ENCODE data around the gene SLC43A2.
"Not testable (repeated sequence)": the region's sequence is repeated elsewhere in the genome, so short reads cannot be mapped to it uniquely, and the experiment has no call there.

The SLC43A2 gene

DNA sequence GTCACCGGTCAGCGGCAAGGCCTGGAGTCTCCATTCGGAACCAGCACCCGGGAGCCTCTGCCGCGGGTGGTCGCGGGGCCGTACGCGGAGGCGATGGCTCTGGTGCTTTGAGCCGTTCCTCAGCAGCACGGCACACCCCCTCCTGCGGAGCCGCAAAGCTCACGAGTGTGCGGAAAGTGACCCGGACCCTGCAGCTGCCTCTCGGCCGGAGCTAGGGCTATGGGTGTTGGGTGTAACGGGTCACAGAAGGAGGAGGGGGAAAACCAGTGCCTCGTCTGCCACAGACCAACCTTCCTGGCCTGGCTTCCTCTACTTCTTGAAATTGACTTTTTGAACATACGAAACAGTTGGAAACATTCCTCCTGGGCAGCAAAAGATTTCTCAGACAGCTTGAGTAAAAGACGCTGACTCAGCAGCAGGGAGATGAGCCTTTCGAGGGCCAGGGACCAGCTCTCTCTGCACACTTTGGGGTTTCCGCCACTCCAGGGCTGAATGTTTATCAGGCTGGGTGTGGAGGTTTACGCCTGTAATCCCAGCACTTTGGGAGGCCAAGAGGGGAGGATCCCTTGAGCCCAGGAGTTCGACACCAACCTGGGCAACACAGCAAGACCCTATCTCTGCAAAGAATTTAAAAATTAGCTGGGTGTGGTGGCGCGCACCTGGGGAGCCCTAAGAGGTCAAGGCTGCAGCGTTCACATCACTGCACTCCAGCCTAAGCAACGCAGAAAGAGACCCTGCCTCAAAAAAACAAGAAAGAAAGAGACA, 39.6 kb downstream of the SLC43A2 start:
- DNase-seq = no peak

DNA sequence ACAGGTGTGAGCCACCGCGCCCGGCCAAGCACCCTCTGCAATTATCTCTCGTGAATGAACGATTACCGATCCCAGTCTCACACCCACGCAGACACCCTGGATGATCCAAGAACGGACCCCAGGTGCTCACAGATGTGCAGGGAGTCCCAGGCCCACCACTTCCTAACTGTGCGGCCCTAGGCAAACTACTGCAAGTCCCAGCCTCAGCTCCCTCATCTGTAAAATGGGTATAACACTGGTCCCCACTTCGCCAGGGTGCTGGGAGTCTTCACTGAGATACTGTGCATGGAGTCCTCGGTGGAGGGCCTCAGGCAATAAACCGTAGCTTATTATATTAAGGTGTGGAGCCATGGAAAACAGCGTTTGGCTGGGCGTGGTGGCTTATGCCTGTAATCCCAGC, 44.5 kb downstream of the SLC43A2 start:
- no peak for DNase-seq

DNA sequence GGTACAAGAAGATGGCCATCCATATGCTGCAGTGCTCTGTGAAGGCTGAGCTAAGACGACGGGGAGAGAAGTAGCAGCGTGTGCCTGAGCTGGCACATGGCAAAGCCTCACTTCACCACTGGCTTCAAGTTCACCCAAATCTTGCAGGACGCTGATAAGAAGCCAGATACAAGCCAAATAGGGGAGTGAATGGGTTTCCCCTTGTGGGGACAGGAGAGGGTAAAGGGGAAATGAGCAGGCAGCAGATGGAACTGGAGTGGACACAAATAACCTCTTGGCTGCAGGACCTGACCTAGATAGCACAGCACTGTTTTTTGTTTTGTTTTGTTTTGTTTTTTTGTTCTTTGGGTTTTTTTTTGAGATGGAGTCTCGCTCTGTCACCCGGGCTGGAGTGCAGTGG, 45.1 kb downstream of the SLC43A2 start:
- no peak for DNase-seq

DNA sequence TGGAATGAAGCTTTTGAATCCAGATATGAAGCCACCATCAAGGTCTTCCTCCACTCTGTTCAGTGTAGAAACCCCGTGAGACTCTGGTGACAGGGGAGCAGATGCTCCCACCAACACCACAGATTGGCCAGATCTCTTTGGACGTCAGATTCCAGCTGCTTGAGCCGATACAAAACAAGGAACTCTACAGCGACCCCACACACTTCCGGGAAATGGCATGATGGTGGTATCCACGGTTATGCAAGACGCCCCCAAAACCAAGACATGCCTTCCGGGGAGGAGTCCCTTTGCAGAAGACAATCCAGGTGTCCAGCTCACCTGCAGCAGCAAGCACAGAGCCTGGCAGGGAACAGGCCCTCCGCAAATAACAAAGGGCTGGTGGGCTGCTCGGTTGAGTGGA, 46.3 kb downstream of the SLC43A2 start:
- no peak for DNase-seq

DNA sequence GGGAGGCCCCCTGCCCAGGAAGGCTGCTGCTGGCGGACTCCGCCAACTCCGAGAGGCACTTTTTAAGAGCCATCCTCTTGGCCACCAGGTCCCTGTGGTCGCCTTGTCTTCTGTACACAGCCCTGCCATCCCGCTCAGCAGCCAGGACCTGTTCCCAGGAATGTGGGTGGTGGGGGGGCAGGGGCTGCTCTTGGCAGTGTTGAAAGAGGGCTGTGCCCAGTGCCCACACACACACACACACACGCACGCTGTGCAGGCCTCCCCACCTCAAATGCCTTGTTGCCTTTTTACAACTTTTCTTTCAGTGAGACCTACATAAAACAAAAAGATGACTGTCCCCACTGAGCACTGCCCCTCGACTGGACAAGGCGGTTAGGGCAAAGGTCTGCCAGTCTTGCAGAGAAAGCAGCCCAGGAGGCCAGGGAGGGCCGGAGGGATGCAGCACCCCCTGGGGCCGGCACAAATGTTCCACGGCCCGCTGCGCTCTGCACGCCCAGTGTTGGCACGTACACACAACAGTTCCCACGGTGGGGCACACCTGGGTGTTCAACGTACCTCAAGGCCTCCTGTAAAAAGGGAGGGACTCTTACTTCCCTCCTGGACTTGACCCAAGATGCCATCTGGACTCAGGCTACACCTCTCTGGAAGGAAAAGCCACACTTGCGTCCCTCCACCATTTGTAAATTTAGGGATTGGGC, 47.5 kb downstream of the SLC43A2 start:
- DNase-seq = no peak

DNA sequence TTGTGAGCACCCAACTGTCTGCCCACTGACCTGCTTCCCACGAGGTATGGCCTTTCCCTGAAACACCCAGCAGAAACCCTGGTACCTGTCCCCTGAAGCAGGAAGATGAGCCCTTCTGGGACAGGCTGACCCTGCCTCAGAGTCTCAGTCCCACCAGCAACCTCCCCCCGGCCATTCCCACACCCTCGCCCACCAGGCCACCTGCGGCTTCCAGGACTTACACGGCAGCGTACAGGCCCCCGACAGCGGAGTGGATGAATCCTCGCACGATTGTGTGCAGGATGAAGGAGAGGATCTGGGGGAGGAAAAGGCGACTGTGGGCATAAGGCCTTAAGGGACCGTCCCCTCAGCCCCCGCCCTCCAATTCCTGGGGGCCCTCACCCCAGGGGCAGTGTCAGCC, 50.6 kb downstream of the SLC43A2 start:
- no peak for DNase-seq

DNA sequence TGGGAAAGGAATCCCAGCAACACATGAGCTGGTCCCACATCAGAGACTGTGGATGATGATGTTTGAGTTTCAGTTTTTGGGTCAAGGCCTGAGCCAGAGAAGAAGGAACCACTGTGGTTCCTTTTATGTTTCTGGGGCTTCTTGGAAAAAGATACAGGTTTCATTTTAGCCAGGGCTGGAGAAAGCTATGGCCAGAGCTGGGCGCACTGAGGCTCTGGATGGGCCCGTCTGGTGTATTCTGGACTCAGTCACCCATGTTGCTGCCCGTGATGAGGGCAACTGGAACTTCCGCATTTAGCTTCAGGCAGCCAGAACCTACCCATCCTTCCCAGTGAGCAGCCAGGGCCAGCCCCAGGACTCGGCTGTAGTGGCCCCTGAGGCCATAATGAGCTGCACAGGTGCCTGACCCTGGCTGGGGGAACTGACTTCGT, 51.0 kb downstream of the SLC43A2 start:
- DNase-seq = no peak

DNA sequence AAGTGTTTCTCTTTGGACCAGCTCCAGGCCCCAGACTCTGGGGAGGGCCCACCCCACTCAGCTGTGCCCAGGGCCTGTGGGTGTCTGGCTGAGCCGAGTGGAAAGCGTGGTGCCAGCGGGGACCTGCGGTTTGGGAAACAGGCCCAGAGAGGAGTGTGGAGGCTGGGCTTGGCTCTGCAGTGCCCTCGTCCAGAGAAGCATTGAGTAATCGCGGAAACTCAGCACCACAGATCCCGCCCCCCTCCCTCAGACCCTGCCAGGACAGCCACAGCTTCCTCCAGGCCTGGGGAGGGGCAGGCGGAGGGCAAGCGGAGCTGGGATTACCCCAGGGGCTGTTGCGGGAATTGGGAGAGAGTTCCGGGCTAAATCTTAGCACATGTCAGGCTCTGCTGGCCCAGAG, 51.5 kb downstream of the SLC43A2 start:
- no peak for DNase-seq

DNA sequence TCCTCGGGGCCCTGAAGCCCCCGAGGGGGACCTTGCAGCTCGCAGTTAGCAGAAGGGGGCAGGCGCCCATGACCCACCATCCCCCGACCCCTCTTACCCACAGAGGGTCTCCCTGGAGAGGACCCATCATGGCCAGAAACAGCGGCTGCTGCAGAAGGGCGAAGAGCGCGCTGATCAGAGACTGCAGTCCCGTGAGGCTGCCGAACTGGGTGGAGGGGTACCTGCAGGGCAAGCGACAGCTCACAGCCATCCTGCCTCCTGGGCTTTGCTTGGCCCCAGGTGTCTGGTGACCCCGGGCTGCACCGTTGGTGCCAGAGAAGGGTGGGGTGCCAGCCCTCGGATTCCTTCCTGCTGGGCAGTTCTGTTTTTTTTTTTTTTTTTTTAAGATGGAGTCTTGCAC, 52.1 kb downstream of the SLC43A2 start:
- no peak for DNase-seq

DNA sequence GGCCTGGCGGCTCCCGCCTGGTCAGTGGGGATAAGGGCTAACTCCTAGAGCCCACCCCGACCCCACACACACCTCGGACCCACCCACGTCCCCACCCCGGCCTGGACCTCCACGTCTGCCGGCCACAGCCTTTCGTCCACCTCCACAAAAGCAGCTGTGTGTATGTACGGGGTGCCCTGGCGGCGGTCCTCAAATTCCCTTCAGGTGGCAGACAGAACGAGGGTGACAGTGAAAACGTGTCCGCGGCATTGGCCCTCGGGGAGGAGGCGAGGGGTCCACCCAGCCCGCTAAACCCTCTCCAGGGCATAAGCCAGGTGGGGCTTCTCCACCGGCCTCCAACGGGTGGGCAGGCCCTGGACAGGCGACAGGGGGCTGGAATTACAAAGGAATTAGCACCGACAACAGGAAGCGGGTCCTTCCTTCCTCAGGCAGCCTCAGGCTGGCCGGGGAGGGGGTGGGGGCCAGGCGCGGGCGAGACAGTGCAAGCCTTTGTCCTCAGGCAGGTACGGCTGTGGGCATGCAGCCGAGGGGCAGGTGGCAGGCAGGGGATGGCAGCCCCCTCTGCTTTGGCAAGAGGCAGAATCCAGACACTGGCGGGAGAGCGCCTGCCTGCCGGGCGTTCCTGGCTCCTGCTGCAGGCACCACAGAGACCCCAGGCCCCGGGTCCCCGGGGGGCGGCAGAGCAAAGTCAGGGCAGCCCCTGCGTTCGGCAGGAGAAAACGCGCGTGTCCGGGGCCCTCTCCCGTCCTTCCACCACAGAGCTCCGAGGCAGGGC, 53.8 kb downstream of the SLC43A2 start:
- DNase-seq = no peak

DNA sequence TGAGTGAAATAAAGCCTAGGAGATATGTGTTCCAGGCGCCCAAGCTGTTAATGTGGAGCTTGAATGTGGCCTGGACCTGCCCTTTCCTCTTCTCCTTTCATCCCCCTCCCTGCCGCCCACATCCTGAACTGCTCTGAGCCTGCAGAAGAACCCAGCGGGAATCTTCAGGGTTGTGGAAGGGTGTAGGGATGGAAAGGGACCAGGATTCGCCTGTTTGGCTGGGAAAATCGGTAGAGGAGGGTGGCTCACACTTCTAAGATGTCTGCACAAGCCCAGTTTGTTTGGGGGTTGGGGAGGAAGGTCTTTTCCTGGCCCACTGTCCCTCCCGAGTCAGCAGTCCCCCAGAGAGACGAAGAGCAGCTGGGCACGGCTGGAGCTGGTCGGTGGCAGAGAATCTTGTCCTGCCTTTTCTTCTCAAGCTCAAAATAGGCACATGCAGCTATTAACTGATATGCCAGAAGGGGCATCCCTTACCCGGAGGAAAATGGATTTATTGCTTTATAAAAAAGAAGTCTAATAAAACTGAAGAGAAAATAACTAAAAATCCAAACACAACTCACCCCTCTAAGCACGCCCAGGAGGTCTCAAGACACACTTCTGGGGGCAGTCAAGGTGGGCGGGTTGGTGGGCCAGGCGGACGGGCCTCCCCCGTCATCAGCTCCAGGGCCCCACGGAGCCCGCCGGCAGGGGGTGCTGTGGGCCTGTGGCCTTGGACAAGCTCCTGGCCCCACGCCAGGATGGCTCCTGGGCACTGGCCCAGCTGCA, 54.5 kb downstream of the SLC43A2 start:
- peak; percentile 7 for DNase-seq

DNA sequence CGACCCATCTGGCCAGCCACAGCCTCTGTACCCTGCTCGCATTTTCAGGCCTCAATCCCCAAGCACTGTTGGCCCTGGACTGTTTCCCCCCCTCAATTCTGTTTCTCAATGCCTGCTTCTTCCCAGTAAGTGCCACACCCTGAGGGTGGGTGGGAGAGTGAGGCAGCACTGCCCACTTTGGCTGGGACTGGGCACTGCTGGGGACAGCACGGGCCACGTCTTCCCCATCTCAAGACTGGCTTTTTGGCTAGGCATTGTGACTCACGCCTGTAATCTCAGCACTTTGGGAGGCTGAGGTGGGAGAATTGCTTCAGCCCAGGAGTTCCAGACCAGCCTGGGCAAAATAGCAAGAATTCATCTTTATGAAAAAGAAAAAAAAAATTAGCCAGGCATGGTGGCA, 56.0 kb downstream of the SLC43A2 start:
- DNase-seq = not testable (repeated sequence)

DNA sequence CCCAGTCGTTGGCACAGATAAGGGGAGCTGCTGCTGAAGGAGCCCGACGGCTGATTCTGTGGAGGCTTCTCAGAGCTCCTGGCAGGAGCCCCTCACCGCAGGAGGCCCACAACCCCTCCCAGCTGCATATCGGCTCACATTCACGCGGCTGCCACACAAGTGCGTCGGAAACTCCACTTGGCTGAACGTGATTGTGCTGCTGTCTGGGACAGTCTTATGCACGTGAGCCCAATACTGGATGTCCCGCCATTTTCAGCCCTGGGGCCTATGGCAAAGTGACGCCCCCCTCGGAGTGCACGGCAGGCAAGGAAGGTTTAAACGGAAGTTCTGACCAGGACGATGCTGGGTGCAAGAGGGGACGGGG, 57.3 kb downstream of the SLC43A2 start:
- no peak for DNase-seq

DNA sequence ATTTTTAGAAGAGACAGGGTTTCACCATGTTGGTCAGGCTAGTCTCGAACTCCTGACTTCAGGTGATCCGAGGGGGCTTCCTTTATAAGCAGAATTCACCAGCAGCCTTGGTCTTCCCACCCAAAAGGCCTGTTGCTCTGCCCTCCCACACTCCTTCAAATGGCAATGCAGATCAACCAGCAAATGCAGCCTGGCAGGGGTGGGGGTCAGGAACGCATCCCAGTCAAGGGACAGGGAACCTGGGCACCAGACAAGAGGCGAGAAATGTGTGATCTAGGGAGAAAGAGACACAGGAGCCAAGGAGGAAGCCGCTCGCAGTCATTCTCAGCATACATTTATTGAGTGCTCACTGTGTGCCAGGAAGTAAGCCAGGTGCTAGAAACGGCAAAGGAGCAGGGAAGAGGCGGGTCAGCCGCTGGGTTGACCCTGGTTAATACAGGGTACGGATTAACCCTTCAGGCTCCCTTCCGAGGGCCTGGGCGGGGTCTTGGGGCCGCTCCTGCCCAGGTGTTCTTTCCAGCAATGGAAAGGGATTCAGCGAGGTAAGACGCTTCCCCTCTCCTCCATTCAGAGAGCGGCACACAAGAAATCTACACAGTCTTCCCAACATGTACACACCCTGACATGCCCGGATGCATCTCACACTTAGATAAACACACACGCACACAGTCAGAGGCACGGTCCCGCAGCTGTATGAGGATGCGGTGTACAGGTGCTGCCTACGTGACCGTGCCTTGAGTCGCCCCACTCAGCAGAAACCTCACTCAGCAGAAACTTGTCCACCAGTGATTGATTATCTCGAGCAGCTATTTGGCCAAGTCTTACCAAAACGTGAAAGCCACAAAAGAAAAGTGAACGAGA, 59.5 kb downstream of the SLC43A2 start:
- no peak for DNase-seq

DNA sequence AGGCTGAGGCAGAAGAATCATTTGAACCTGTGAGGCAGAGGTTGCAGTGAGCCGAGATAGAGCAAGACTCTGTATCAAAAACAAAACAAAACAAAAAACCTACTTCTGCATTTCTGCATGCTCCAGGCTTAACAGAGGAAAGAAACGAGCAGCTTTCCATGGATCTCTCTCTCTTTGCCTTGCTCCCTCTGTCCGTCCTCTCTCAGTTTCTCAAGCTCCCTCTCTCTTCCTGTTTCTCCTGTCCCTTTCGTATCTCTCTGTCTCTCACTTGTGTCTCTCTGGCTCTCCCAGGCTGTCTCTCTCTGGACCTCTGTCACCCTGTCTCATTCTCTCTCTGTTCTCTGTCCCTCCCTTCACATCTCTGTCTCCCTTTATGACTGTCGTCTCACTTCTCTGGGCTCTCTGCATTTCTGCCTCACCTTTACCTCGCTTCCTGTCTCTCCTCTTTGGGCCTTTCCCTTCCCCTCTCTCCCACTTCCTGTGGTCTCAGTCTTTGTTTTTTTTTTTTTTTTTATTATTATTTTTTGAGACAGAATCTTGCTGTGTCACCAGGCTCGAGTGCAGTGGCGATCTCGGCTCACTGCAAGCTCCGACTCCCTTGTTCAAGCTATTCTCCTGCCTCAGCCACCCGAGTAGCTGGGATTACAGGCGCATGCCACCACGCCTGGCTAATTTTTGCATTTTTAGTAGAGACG, 62.0 kb downstream of the SLC43A2 start:
- peak; percentile 22 for DNase-seq

DNA sequence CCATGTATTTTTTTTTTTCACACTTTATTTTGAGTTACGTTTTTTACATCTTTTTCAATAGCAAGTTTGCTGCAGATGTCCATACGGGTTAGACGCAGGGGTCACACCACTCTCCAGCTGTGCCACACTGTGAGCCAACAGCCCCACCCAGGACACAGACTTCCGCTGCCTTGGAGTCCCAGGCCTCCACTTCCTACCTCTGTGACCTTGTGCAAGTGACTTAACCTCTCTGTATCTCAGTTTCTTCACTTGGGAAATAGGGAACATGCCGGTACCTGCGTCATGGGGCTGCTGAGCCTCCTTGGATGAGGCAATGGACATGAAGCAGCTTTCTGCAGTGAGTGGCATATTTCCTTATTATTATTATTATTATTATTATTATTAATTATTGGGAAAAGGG, 62.8 kb downstream of the SLC43A2 start:
- no peak for DNase-seq

DNA sequence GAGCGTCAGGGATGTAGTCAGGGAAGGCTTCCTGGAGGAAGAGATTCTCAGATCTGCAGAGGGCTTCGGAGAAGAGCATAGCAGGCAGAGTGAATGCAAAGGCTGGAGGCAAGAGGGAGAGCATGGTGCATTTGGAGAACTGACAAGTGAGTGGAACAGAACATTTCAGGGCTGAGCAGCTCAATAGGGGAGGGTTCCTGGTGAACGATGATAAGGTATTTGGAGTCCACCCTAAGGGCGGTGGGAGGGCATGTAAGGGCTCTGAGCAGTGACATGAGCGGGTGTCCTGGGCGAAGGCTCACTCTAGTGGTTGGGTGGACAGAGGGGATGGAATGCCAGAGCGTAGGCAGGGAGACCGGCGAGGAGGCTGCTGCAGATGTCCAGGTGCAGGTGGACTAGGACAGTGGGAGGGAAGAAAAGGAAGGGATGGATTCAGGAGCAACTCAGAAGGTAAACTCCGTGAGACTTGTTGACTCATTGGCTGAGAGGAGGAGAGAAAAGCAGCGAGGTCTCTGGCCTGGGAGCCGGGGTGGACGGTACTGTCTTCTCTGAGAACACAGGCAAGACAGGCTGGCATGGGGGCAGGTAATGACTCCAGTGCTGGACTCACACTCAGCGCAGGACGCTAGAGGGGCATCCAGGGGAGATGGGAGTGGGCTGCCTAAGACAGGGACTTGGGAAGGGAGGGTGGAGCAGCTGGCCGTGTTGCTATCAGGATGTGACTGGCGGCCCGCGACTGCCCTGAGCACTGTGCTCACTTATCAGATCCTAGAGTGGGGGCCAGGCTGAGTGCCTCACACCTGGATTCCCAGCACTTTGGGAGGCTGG, 64.6 kb downstream of the SLC43A2 start:
- DNase-seq = no peak

DNA sequence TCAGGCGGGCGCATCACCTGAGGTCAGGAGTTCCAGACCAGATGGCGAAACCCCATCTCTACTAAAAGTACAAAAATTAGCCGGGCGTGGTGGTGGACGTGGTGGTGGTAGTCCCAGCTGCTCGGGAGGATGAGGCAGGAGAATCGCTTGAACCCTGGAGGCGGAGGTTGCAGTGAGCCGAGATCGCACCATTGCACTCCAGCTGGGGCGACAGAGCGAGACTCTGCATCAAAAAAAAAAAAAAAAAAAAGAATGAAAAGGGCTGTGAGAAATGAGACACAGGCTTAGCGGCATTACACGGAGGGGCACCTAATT, 65.2 kb downstream of the SLC43A2 start:
- DNase-seq = not testable (repeated sequence)

DNA sequence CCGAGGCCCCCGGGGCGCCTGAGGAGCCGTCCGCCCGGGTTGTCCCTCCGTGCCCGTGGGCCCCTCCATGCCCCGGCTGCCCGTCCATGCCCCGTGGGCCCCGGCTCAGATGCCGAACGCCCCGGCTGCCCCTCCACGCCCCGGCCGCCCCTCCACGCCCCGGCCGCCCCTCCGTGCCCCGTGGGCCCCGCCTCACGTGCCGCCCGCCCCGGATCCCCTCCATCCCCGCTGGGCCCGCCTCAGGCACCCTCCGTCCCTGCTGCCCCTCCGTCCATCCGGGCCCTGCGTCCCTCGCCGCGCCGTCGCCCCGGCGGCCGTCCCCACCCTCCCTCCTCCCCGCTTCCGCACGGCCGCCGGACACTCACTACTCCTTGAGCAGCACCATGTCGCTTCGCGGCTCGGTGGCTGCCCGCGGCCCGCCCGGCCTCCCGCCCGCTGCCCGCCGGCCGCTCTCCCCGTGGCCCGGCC, 66.4 kb downstream of the SLC43A2 start:
- DNase-seq = peak; percentile 29

DNA sequence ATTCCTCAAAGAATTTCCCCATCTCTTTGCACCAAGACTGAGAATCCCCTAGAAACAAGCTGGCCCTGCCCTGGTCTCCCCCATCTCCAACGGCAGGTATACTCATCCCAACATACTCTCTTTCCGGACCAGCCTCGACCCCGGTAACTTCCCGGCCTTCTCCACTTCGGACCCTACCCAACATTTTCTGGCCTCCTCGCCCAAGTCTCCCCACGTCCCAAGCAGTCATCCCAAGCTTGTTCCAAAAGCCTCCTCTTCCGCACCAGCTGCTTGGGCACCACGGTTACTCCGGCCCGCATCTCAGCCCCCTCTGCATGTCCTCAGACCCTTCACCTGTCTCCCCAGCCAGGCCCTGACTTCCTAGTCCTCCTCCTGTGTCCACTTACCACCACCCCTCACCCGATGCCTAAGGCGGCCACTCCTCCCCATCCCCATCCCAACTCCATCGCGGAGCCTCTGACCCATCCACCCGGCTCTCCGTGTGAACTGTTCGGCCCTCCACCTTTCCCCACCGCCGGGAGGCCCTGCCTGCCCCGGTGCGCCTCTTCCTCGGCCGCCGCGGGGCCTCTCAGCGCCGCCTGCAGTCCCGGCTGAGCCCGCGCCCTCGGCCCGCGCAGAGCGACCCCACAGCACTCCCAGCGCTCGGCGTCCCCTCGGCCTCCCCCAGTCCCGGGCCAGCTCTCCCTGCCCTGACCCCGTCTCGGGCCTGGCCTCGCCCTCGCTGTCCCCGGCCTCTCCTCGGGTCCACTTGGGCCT, 67.0 kb downstream of the SLC43A2 start:
- peak; percentile 17 for DNase-seq
